NCI-H82 (cell line): ENCODE results near the gene ASCC1.
"Not testable (repeated sequence)": the region's sequence is repeated elsewhere in the genome, so short reads cannot be mapped to it uniquely, and the experiment has no call there.

Source experiments
- DNase-seq: peaks from one replicate; lab custom pipeline; 2025; lab: John Stamatoyannopoulos, UW

ASCC1 gene

GRCh38 chr10:72126184-72126871 is 89.7 kb downstream of the ASCC1 start:
- peak; percentile 16 for DNase-seq

GRCh38 chr10:72124989-72125388 is 91.1 kb downstream of the ASCC1 start:
- DNase-seq, result no peak

- DNase-seq, result no peak
Observed at GRCh38 chr10:72124381-72124780, 91.7 kb downstream of the ASCC1 start.

- DNase-seq, result no peak
Observed at GRCh38 chr10:72123616-72124015, 92.5 kb downstream of the ASCC1 start.

- DNase-seq, result no peak
Observed at GRCh38 chr10:72122221-72122620, 93.9 kb downstream of the ASCC1 start.

GRCh38 chr10:72121389-72121788 is 94.7 kb downstream of the ASCC1 start:
- no peak for DNase-seq

- no peak for DNase-seq
Observed at GRCh38 chr10:72116372-72116771, 99.7 kb downstream of the ASCC1 start.

- DNase-seq, result no peak
Observed at GRCh38 chr10:72114706-72115450, 101.2 kb downstream of the ASCC1 start.

- no peak for DNase-seq
Observed at GRCh38 chr10:72110673-72111401, 105.2 kb downstream of the ASCC1 start.

- DNase-seq, result no peak
Observed at GRCh38 chr10:72109636-72110157, 106.4 kb downstream of the ASCC1 start.

- DNase-seq, result peak; percentile 15
Observed at GRCh38 chr10:72108830-72109635, 107.0 kb downstream of the ASCC1 start.

GRCh38 chr10:72108004-72108370 is 108.1 kb downstream of the ASCC1 start:
- not testable (repeated sequence) for DNase-seq

GRCh38 chr10:72107325-72108003 is 108.6 kb downstream of the ASCC1 start:
- peak; percentile 11 for DNase-seq

GRCh38 chr10:72106896-72107295 is 109.2 kb downstream of the ASCC1 start:
- no peak for DNase-seq

- no peak for DNase-seq
Observed at GRCh38 chr10:72106154-72106849, 109.8 kb downstream of the ASCC1 start.

- no peak for DNase-seq
Observed at GRCh38 chr10:72105710-72106109, 110.4 kb downstream of the ASCC1 start.

GRCh38 chr10:72105098-72105475 is 111.0 kb downstream of the ASCC1 start:
- DNase-seq, result no peak

GRCh38 chr10:72104472-72105097 is 111.5 kb downstream of the ASCC1 start:
- no peak for DNase-seq

- no peak for DNase-seq
Observed at GRCh38 chr10:72099600-72099921, 116.5 kb downstream of the ASCC1 start.

- DNase-seq, result peak; percentile 20
Observed at GRCh38 chr10:72098836-72099599, 117.1 kb downstream of the ASCC1 start.
